HepG2 (cell line): ENCODE measurements around the gene TUBB2B. TPM values are rescaled to one million over a fixed set of nuclear protein-coding genes. Genes with fewer than 3 reads are reported as not detected.
A peak's percentile ranks its signal among the peaks of the same experiment; 100 is the strongest.

Source experiments
- FUBP1 ChIP-seq: sonication (generic); formaldehyde crosslinking; IDR thresholded peaks from 2 replicates; pipeline ENCODE4 v1.5.1; 2020; ENCODE audit warnings: missing genetic modification reagents, mild to moderate bottlenecking, borderline replicate concordance
- PPARG ChIP-seq: conservative IDR thresholded peaks from 2 replicates; pipeline ENCODE4 v1.6.1; 2016; ENCODE audit warnings: missing biosample characterization, missing genetic modification reagents
- SOX13 ChIP-seq, 3 experiments: fragments of 450-650 bp in 1 of 3; sonication (generic) in 1 of 3; formaldehyde crosslinking in 1 of 3; IDR thresholded peaks in 2 of 3; conservative IDR thresholded peaks in 1 of 3; 2 replicates each; pipeline versions ENCODE4 v1.5.0 to v1.6.1; 2016 to 2020; ENCODE audit warnings: antibody characterized with exemption in 1 of 3, mild to moderate bottlenecking in 1 of 3, missing compliant biosample characterization in 1 of 3, missing genetic modification reagents in 1 of 3, moderate library complexity in 1 of 3
- STAT5B ChIP-seq: sonication (generic); formaldehyde crosslinking; IDR thresholded peaks from 2 replicates; pipeline ENCODE4 v1.4.0; 2020; ENCODE audit warnings: missing genetic modification reagents
- SYNCRIP ChIP-seq: fragments of 200-400 bp; formaldehyde crosslinking; IDR thresholded peaks from 2 replicates; pipeline ENCODE4 v1.6.1; 2018; ENCODE audit warnings: mild to moderate bottlenecking, low read depth, low read length; ENCODE audit not compliant: insufficient read depth
- ZNF121 ChIP-seq: sonication (generic); formaldehyde crosslinking; IDR thresholded peaks from 2 replicates; pipeline ENCODE4 v1.5.0; 2020; ENCODE audit warnings: mild to moderate bottlenecking, missing genetic modification reagents
- ZNF230 ChIP-seq: sonication (generic); formaldehyde crosslinking; IDR thresholded peaks from 2 replicates; pipeline ENCODE4 v1.4.0; 2020; ENCODE audit warnings: mild to moderate bottlenecking, missing genetic modification reagents
- ZNF274 ChIP-seq: sonication (generic); formaldehyde crosslinking; IDR thresholded peaks from 2 replicates; pipeline ENCODE4 v1.5.1; 2020; ENCODE audit warnings: mild to moderate bottlenecking, missing genetic modification reagents
- ZNF512 ChIP-seq: sonication (generic); formaldehyde crosslinking; IDR thresholded peaks from 2 replicates; pipeline ENCODE4 v1.4.0; 2020; ENCODE audit warnings: mild to moderate bottlenecking, missing genetic modification reagents
- ZNF780A ChIP-seq: sonication (generic); formaldehyde crosslinking; IDR thresholded peaks from 2 replicates; pipeline ENCODE4 v1.8.0; 2022; ENCODE audit warnings: mild to moderate bottlenecking, missing genetic modification reagents, moderate library complexity
- ZNF816 ChIP-seq: sonication (generic); formaldehyde crosslinking; IDR thresholded peaks from 2 replicates; pipeline ENCODE4 v1.8.0; 2022; ENCODE audit warnings: missing genetic modification reagents, mild to moderate bottlenecking, borderline replicate concordance
- polyA plus RNA-seq, 8 experiments: library from polyadenylated mRNA; depleted of rRNA in 3 of 8; stranded (reverse) in 7 of 8; unstranded in 1 of 8; fragments of >200 nt; fragmentation: Illumina TruSeq in 4 of 8; extraction: Trizol in 4 of 8; gene quantifications; 2 replicates each; pipeline versions ENCODE4 v1.2.1 to v1.2.3, GENCODE V29; 2011 to 2016; ENCODE audit warnings: low read depth in 4 of 8, missing spikeins in 1 of 8, mixed read lengths in 1 of 8; ENCODE audit not compliant: insufficient read depth in 1 of 8
- total RNA-seq, 5 experiments: library from RNA; depleted of rRNA; stranded (reverse); fragments of >200 nt; fragmentation: Illumina TruSeq; extraction: Trizol; gene quantifications; 2 replicates each; pipeline ENCODE4 v1.2.3, GENCODE V29; 2016; ENCODE audit warnings: low read depth in 1 of 5
- TF ChIP-seq, protein P1 (sequence below): sonication (generic); formaldehyde crosslinking; IDR thresholded peaks from 2 replicates; pipeline ENCODE4 v1.5.0; 2020; ENCODE audit warnings: mild to moderate bottlenecking, missing genetic modification reagents
- TF ChIP-seq, protein P2 (sequence below): sonication (generic); formaldehyde crosslinking; IDR thresholded peaks from 2 replicates; pipeline ENCODE4 v1.4.0; 2020; ENCODE audit warnings: mild to moderate bottlenecking, missing genetic modification reagents
- TF ChIP-seq, protein P3 (sequence below): sonication (generic); formaldehyde crosslinking; IDR thresholded peaks from 2 replicates; pipeline ENCODE4 v1.4.0; 2020; ENCODE audit warnings: mild to moderate bottlenecking, low read depth, missing genetic modification reagents
- TF ChIP-seq, protein P4 (sequence below): sonication (generic); formaldehyde crosslinking; IDR thresholded peaks from 2 replicates; pipeline ENCODE4 v1.4.0; 2020; ENCODE audit warnings: mild to moderate bottlenecking, missing genetic modification reagents

Gene TUBB2B
- total and polyA plus RNA-seq, 2 of the 13 experiments (the other 11 are each of a cell fraction or from before 2014, with no cell fraction given) = 10.3 to 23.6 TPM

- TF ChIP-seq FUBP1 (no peak), SOX13 (IDR thresholded peaks at IDR 0.05) (no peak), SOX13 (CRISPR knock-in tag; conservative IDR thresholded peaks at IDR 0.05 in 1 of 2, IDR thresholded peaks at IDR 0.05 in 1 of 2) (no peak), ZNF780A (no peak), ZNF816 (CRISPR knock-in tag) (no peak), SYNCRIP (no peak), ZNF121 (CRISPR knock-in tag) (no peak), ZNF512 (CRISPR knock-in tag) (no peak), ZNF230 (CRISPR knock-in tag) (no peak), ZNF274 (CRISPR knock-in tag) (no peak; the same call in 1 of the 2 replicates), STAT5B (no peak), PPARG (CRISPR knock-in tag) (no peak)
- TF ChIP-seq, protein P1, sequence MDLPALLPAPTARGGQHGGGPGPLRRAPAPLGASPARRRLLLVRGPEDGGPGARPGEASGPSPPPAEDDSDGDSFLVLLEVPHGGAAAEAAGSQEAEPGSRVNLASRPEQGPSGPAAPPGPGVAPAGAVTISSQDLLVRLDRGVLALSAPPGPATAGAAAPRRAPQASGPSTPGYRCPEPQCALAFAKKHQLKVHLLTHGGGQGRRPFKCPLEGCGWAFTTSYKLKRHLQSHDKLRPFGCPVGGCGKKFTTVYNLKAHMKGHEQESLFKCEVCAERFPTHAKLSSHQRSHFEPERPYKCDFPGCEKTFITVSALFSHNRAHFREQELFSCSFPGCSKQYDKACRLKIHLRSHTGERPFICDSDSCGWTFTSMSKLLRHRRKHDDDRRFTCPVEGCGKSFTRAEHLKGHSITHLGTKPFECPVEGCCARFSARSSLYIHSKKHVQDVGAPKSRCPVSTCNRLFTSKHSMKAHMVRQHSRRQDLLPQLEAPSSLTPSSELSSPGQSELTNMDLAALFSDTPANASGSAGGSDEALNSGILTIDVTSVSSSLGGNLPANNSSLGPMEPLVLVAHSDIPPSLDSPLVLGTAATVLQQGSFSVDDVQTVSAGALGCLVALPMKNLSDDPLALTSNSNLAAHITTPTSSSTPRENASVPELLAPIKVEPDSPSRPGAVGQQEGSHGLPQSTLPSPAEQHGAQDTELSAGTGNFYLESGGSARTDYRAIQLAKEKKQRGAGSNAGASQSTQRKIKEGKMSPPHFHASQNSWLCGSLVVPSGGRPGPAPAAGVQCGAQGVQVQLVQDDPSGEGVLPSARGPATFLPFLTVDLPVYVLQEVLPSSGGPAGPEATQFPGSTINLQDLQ (CRISPR knock-in tag) = no peak
- TF ChIP-seq, protein P2, sequence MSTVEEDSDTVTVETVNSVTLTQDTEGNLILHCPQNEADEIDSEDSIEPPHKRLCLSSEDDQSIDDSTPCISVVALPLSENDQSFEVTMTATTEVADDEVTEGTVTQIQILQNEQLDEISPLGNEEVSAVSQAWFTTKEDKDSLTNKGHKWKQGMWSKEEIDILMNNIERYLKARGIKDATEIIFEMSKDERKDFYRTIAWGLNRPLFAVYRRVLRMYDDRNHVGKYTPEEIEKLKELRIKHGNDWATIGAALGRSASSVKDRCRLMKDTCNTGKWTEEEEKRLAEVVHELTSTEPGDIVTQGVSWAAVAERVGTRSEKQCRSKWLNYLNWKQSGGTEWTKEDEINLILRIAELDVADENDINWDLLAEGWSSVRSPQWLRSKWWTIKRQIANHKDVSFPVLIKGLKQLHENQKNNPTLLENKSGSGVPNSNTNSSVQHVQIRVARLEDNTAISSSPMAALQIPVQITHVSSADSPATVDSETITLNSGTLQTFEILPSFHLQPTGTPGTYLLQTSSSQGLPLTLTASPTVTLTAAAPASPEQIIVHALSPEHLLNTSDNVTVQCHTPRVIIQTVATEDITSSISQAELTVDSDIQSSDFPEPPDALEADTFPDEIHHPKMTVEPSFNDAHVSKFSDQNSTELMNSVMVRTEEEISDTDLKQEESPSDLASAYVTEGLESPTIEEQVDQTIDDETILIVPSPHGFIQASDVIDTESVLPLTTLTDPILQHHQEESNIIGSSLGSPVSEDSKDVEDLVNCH (CRISPR knock-in tag) = no peak
- TF ChIP-seq, protein P3, sequence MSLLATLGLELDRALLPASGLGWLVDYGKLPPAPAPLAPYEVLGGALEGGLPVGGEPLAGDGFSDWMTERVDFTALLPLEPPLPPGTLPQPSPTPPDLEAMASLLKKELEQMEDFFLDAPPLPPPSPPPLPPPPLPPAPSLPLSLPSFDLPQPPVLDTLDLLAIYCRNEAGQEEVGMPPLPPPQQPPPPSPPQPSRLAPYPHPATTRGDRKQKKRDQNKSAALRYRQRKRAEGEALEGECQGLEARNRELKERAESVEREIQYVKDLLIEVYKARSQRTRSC (CRISPR knock-in tag) = no peak
- TF ChIP-seq, protein P4, sequence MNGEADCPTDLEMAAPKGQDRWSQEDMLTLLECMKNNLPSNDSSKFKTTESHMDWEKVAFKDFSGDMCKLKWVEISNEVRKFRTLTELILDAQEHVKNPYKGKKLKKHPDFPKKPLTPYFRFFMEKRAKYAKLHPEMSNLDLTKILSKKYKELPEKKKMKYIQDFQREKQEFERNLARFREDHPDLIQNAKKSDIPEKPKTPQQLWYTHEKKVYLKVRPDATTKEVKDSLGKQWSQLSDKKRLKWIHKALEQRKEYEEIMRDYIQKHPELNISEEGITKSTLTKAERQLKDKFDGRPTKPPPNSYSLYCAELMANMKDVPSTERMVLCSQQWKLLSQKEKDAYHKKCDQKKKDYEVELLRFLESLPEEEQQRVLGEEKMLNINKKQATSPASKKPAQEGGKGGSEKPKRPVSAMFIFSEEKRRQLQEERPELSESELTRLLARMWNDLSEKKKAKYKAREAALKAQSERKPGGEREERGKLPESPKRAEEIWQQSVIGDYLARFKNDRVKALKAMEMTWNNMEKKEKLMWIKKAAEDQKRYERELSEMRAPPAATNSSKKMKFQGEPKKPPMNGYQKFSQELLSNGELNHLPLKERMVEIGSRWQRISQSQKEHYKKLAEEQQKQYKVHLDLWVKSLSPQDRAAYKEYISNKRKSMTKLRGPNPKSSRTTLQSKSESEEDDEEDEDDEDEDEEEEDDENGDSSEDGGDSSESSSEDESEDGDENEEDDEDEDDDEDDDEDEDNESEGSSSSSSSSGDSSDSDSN (CRISPR knock-in tag) = peak; percentile 13; the same call in 1 of the 2 replicates
Measured at GRCh38 chr6:3228046-3228671, 706 bp upstream of the TUBB2B start (continued).
